PFSK-1 (cell line): Measurements from ENCODE around the gene DLL1.

Experiments used
- FOXP2 ChIP-seq: optimal IDR thresholded peaks from 2 replicates; pipeline ENCODE3; 2011; ENCODE audit warnings: borderline replicate concordance, control low read depth, inconsistent platforms; ENCODE audit not compliant: insufficient read depth; ENCODE audit errors: extremely low read length, extremely low read depth
- POLR2AphosphoS5 ChIP-seq: IDR thresholded peaks from 2 replicates; pipeline ENCODE4 v1.6.1; 2012; ENCODE audit warnings: low read depth, mild to moderate bottlenecking, control low read depth, low read length, moderate library complexity
- SIN3A ChIP-seq: IDR thresholded peaks from 2 replicates; pipeline ENCODE4 v1.6.1; 2012; ENCODE audit warnings: mild to moderate bottlenecking, low read length, moderate library complexity, borderline replicate concordance; ENCODE audit not compliant: insufficient read depth
- TAF1 ChIP-seq: IDR thresholded peaks from 2 replicates; pipeline ENCODE4 v1.6.1; 2012; ENCODE audit warnings: low read length, control low read depth, borderline replicate concordance; ENCODE audit not compliant: insufficient read depth
- TF ChIP-seq, protein P1 (sequence below), 2 experiments: IDR thresholded peaks; 2 replicates each; pipeline versions ENCODE4 v1.6.1 to v1.8.0; 2011 to 2012; ENCODE audit warnings: low read depth in 2 of 2, low read length in 2 of 2, control low read depth in 1 of 2, inconsistent platforms in 1 of 2, mild to moderate bottlenecking in 1 of 2, moderate library complexity in 1 of 2; ENCODE audit not compliant: insufficient read depth in 1 of 2

The DLL1 gene

DNA sequence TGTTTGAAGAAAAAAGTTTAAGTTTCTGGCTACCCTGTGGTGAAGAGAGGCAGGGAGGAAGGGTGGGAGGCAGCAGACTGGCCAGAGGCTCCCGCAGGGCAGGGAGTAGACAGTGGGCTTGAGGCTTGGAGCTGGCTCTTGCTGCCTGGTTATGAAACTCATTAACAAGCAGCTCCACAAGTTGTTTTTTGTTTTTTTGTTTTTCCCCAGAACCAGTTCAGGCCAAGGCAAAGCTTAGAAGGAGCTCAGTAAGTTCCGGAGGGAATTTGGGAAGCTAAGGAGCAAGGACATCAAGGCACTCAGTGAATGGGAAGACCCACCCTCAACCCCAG lies 4.0 kb downstream of the DLL1 start:
- TF ChIP-seq FOXP2: no peak
- TF ChIP-seq, protein P1, sequence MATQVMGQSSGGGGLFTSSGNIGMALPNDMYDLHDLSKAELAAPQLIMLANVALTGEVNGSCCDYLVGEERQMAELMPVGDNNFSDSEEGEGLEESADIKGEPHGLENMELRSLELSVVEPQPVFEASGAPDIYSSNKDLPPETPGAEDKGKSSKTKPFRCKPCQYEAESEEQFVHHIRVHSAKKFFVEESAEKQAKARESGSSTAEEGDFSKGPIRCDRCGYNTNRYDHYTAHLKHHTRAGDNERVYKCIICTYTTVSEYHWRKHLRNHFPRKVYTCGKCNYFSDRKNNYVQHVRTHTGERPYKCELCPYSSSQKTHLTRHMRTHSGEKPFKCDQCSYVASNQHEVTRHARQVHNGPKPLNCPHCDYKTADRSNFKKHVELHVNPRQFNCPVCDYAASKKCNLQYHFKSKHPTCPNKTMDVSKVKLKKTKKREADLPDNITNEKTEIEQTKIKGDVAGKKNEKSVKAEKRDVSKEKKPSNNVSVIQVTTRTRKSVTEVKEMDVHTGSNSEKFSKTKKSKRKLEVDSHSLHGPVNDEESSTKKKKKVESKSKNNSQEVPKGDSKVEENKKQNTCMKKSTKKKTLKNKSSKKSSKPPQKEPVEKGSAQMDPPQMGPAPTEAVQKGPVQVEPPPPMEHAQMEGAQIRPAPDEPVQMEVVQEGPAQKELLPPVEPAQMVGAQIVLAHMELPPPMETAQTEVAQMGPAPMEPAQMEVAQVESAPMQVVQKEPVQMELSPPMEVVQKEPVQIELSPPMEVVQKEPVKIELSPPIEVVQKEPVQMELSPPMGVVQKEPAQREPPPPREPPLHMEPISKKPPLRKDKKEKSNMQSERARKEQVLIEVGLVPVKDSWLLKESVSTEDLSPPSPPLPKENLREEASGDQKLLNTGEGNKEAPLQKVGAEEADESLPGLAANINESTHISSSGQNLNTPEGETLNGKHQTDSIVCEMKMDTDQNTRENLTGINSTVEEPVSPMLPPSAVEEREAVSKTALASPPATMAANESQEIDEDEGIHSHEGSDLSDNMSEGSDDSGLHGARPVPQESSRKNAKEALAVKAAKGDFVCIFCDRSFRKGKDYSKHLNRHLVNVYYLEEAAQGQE (IDR thresholded peaks at IDR 0.05; ENCODE audit: insufficient read depth in 1 of 2, low read depth in 2 of 2, low read length in 2 of 2): no peak
- TF ChIP-seq POLR2AphosphoS5: no peak
- TF ChIP-seq TAF1: no peak
- no peak for TF ChIP-seq SIN3A

DNA sequence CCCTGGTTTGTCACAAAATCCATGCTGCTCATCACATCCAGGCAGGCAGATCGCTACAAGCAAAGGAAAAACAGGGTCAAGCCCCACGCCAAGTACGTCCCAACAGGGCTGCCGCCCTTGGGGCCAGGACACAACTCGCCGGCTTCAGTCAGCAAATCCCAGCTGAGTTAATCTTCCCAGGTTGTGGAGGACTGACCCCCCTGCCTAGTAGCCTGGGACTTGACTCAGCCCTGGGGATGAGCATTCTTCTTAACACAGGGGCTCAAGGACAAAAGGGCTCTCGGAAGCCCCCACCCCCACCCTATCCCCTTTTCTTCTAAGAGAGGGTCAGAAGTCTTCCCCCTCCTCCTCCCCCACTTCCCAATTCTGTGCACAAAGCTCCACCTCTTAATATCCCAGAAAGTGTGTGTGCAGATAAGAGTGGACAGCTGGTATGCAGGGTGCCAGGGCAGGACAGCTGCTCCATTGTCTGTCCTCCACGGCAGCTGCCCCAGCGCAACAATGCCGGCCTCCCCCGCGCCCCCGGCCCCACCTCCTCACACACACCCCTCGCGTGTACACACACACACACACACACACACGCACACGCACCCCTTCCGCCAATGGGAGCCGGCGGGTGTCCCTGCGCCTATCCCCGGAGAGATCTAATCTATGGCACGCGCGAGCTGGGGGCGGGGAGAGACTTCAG lies 4.5 kb downstream of the DLL1 start:
- TF ChIP-seq POLR2AphosphoS5 (no peak), SIN3A (no peak), FOXP2 (no peak), TAF1 (no peak)
- TF ChIP-seq, protein P1 (IDR thresholded peaks at IDR 0.05; ENCODE audit: insufficient read depth in 1 of 2, low read depth in 2 of 2, low read length in 2 of 2): no peak

DNA sequence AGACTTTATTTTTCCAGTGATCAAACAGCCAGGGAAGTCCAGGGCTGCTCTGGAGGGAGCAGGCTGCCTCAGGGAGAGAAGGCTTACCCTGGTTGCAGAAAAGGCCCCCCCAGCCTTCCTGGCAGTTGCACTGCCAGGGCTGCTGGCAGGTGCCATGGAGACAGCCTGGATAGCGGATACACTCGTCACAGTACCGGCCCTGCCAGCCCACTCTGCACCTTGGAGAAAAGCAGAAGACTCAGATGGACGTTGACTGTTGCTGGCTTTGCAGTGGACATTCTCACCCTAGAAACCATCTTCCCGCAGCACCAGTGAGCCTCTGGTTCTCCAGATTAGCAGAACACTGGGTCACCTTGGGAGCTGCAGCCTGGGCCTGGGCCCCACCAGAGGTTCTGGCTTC lies 5.4 kb downstream of the DLL1 start:
- TF ChIP-seq FOXP2 (no peak), POLR2AphosphoS5 (no peak), TAF1 (no peak), SIN3A (no peak)
- TF ChIP-seq, protein P1 (IDR thresholded peaks at IDR 0.05; ENCODE audit: insufficient read depth in 1 of 2, low read depth in 2 of 2, low read length in 2 of 2): no peak

DNA sequence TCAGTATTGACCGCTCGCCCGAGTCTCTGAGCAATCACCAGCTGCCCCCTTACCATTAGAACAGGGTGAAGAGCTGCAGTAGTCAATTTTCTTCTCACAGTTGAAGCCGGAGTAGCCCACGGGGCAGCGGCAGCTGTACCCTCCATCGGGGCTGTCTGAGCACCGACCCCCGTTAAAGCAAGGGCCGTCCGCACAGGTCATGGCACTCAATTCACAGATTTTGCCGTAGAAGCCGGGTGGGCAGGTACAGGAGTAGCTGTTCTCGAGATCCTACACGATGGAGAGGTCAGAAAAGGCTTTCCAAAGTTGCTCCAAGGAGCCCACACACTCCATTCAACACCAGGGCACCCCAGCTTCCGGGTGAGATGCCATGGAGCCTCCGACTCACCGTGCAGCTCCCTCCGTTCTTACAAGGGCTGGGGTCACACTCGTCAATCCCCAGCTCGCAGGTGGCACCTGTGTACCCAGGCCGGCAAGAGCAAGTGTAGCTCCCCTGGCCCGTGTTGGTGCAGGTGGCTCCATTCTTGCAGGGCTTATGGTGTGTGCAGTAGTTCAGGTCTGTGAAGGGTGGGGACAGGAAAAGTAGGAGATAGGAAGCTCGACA lies 5.9 kb downstream of the DLL1 start:
- no peak for TF ChIP-seq TAF1
- TF ChIP-seq, protein P1 (IDR thresholded peaks at IDR 0.05; ENCODE audit: insufficient read depth in 1 of 2, low read depth in 2 of 2, low read length in 2 of 2): no peak
- no peak for TF ChIP-seq FOXP2
- TF ChIP-seq SIN3A: no peak
- TF ChIP-seq POLR2AphosphoS5: no peak

DNA sequence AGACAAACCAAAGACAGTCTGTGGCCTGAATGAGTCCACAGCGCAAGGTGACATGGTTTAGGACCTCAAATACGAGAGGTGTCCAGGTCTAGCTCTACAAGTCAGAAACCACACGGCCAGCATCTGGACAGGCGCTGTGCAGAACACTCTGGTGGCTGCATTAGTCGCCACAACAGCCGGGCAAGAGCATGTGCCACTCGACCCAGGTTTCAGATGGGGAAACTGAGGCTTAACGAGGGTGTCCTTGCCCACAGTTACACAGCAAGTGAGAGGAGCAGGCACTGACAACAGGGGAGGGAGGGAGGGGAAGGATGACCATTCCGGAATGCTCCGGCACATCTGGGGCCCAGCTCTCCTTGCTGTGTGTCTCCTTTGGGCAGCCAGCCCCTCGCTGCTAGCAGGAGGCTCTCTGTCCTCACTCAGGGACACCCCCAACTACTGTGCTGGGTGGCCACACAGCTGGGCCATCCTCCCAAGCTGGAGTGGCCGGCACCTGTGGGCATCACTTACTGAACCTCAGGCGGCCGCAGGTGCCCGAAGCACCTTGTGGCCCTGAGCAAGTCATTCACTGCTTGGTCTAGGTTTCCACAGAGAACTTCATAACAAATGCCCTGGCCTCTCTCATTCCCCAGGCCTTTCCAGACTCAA lies 6.6 kb downstream of the DLL1 start:
- TF ChIP-seq SIN3A: no peak
- no peak for TF ChIP-seq TAF1
- TF ChIP-seq, protein P1 (IDR thresholded peaks at IDR 0.05; ENCODE audit: insufficient read depth in 1 of 2, low read depth in 2 of 2, low read length in 2 of 2): no peak
- no peak for TF ChIP-seq FOXP2
- no peak for TF ChIP-seq POLR2AphosphoS5
